ENCODE data around the gene ARID5A.

ARID5A gene

GRCh38 chr2:96528006-96528699 lies 8.4 kb upstream of the ARID5A start:
- DNase-seq (ENCODE audit: low spot score) = no peak

DNA sequence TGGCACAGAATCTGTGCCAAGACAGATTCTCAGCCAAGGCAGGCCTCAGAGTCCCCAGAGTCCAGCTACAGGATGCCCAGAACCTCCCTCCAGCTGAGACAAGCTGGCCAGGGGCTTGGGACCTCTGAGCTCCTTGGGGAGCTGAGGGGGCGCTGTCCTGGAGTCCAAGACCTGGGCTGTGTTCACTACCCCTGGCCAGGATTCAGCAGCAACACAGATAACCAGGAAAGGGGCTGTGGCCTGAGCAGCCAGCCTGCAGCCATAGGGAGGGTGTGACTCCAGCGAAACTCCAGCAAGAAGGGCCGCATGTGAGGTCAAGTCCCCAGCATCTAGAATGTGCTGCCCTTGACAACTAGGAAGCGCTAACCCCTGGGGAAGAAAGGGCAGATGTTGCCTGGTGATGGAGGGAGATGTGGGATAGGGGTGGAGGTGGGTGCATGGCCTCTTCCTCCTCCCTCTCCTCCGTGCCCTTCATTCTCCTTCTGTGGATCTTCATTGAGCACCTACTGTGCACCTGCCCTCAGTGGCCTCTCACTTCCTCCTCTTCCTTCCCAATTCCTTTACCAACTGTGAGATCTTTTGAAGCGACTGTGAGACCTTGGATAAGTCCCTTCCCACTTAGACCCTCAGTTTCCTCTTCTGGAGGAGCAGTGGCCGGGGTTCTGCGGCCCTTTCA lies 7.7 kb upstream of the ARID5A start:
- DNase-seq (ENCODE audit: low spot score) = no peak

DNA sequence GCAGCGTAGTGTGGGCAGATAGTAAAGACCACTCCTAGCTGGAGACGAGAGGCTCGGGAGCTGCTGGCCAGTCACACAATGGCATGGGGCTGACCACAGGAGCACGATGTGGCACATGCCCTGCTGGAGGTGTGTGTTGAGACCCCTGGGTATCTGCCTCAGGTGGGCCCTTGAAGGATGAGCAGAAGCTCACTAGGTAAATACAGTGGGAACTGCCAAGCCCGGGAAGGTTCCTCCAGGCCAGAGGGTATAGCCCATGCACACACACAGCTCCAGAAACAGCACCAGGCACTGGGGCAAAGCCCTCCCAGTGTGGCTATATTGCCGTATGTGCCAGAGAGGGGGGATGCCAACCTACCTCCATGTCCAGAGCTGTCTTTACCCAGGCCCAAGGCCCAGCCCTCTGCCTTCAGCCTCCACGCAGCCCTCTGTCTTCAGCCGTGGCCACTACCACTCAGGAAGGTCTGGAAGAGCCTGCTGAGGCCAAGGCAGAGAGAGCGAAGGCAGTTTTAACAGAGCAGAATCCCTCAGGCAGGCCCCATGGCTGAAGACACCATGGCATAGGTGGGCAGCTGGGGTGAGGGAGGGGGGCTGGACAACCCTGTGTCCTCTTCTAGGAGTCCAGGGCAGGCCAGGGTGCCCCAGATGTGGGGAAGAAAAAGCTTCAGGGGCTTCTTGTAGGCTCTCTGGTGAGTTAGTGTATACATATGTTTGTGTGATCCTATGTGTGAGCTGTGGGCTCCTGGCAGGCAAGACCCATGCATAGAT lies 7.0 kb upstream of the ARID5A start:
- no peak for DNase-seq (ENCODE audit: low spot score)

DNA sequence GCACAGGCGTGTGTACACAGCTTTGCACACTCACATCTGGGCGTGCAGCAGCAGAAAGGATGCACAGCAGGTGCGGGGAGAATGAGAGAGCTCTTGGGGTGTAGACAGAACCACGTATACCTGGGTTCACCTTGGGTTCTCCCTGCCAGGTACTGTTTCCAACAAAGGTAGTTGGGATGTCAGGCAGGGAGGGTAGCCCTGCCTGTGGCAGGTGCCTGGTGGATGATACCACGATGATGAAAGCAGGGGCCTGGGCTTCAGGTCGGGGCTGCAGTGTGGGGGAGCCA lies 6.5 kb upstream of the ARID5A start:
- no peak for DNase-seq (ENCODE audit: low spot score)

- DNase-seq (ENCODE audit: low spot score) = no peak
These were observed 5.8 kb upstream of the ARID5A start for GRCh38 chr2:96530474-96531357.

DNA sequence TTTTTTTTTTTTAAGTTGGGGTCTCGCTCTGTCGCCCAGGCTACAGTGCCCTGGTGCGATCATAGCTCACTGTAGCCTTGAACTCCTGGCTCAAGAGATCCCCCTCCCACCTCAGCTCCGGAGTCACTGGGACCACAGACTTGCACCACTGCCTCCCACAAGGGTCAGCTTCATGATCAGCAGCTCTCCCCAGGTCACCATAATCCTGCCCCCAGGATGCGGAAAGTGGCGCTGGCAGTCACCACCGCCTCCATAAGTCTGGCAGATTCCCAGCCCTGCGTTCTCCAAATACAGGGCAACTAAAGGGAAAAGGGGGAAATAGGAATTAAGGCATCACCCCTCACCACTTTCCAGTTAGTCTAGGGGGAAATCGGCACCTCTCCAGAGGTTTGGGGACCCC lies 5.2 kb upstream of the ARID5A start:
- DNase-seq (ENCODE audit: low spot score) = no peak

GRCh38 chr2:96531872-96532505 lies 4.6 kb upstream of the ARID5A start:
- DNase-seq (ENCODE audit: low spot score) = peak; percentile 79

- no peak for DNase-seq (ENCODE audit: low spot score)
These were observed 3.8 kb upstream of the ARID5A start for GRCh38 chr2:96532641-96533291.

DNA sequence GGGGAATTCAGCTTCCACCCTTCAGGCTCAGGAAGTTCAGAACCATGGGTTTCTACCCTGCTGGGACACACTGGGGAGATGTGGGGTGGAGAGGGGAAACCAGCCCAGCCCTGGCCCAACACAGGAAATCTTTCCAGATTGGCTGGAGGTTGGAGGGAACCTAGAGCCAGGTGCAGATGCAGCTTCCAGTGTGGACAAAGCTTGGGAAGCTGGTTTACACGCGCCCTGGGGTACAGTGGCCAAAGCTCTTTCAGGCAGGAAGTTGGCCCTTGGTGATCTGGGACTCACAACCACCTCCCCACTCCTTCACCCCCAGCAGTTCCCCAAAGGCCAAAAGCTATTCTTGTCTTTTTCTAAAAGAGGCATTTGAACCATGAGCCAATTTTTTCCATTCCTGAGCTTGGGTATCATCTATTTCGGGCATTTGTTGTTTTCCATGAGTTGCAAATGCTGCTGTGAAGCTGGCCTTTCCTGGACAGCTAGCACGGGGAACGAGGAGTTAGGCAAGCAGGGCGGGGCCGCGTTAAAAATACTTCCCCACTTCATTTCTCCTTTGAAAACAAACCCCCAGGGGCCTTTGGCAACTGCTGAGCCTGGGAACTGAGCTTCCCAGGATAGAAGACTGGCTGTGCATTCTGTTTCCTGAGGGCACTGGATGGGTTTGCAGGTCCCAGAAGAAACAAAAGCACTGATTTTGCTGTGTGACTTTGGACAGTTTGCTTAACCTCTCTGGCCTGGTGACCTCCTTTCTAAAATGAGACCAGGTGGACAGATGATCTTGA lies 3.1 kb upstream of the ARID5A start:
- DNase-seq (ENCODE audit: low spot score) = peak; percentile 65

GRCh38 chr2:96534141-96534540 lies 2.4 kb upstream of the ARID5A start:
- no peak for DNase-seq (ENCODE audit: low spot score)

DNA sequence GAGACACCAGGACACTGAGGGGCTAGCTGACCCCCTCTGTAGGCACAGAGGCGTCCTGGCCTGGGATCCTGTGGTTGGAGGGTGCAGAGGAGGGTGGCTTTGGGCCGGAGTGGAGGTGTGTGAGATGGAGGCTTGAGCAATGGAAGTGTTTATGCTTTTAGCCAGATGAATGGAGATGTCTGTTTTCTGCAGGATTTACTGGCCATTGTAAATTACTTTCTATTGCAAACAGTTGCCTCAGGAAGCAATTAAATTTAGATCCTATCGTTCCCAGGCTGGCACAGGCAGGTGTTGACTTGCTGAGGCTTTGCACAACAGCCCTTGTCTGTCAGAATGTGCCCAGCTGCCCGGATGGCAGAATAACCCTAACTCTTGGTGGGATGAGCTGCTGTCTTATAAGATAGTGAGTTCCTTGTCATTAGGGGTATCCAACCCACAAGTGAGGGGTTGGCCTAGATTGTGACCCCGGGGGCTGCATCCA lies 1.8 kb upstream of the ARID5A start:
- DNase-seq (ENCODE audit: low spot score) = no peak

DNA sequence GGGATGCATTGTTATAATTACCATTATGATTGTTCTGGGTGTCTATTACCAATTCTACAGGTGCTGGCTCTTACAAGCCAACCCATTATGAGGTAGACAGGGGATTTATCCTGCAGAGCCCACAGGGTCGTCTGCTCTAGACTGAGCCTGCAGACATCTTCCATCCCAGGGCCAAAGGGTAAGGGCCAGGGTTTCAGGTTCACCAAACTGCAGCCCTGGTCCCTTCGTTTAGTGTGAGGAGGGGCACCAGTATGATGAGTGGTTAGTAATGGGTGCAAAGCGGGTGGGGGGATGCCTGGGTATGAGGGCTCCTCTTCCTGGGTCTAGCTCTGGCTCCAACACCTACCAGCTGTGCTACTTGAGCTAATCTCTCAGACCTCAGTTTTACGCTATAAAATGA lies 1.2 kb upstream of the ARID5A start:
- DNase-seq (ENCODE audit: low spot score) = no peak

DNA sequence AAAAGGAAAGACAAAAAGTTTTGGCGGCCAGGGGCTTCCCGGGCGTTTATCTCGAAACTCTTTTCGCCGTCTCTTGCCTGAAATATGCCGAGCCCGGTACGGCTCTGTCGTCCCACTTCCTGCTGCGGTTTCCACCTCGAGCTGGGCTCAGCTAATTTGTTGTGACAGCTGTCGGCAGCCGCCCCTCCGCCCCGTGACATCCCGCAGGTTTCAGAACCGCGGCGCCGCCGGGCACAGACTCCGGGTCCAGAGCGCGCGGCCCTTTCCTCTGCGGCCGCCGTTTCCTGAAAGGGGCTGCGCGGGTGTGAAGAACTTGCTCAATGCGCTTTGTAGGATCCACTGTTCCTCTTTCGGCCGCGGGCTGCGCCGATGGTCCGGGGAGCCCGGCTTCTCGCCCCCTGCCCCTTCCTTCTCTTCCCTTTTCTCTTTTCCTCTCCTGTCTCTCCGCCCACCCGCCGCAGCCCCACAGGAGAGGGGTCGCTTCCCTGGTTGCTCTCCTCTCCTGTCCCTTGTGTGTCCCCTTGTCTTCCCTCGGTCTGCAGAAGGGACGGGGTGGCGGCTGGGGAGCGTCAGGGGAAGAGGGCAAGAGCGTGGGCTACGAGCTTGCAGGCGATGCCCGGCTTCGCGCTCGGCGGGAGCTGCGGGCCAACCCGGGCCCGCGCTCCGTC lies 648 bp downstream of the ARID5A start:
- DNase-seq (ENCODE audit: low spot score) = no peak

- DNase-seq (ENCODE audit: low spot score) = no peak
These were observed 1.4 kb downstream of the ARID5A start for GRCh38 chr2:96537734-96538486.

- peak; percentile 86 for DNase-seq (ENCODE audit: low spot score)
These were observed 2.1 kb downstream of the ARID5A start for GRCh38 chr2:96538487-96539214.

- DNase-seq (ENCODE audit: low spot score) = no peak
These were observed 2.8 kb downstream of the ARID5A start for GRCh38 chr2:96539215-96539920.

DNA sequence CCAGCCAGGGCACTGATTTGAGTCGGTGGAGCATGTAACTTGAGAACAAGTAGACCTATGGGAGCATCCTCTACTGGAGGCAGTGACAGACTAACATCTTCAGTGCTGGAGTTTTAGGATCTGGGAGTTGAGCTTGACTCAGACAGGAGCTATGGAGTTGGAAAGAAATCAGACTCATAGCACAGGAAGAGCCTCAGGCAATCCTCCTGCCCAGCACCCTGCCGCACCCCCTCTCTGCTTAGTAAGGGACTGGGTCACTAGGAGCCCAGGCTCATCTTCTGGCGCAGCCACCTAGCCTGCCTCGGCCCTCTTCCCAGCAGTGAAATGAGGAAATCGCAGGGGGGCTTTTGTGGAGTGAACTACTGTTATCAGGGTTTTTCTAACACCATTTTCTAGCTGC lies 3.6 kb downstream of the ARID5A start:
- no peak for DNase-seq (ENCODE audit: low spot score)

Data from Ammon's horn (tissue), 1 donor.